HCT116 (cell line): ENCODE results near the gene CHN1. TPM values are rescaled to one million over a fixed set of nuclear protein-coding genes. Genes with fewer than 3 reads are reported as not detected.

ENCODE experiments used
- ATAC-seq: fragments of 200-7000 bp; cut with Tn5 transposase; 2 replicates; pipeline ENCODE4 v1.9.1; 2020; ENCODE audit warnings: mild to moderate bottlenecking, moderate library complexity
- BruUV-seq: library from RNA; stranded (reverse); fragments of 400-500 nt; replicated peaks from 2 replicates; lab custom pipeline; 2021; lab: Mats Ljungman, UMichigan
- CTCF ChIA-PET: fragments of 300-600 bp; sonication (Branson Sonifier 250); formaldehyde crosslinking; loops from one replicate; lab custom pipeline; 2021; ENCODE audit warnings: antibody characterized with exemption; lab: Charles Lee
- POLR2A ChIA-PET: fragments of 300-600, 350-600 bp; sonication (Branson Sonifier 250); formaldehyde crosslinking; loops from one replicate; lab custom pipeline; 2021; ENCODE audit warnings: antibody characterized with exemption; lab: Charles Lee
- RAD21 ChIA-PET, 2 experiments: fragments of 300-600 bp; sonication (Branson Sonifier 250); formaldehyde crosslinking; loops; one replicate each; lab custom pipeline; 2023; ENCODE audit warnings: low total read pairs in 2 of 2; ENCODE audit not compliant: uncharacterized antibody in 2 of 2, unreplicated experiment in 2 of 2, low non-redundant PET in 1 of 2; lab: Charles Lee
- DNase-seq: peaks from one replicate; pipeline ENCODE4 v3.0.0-alpha.2; 2010; ENCODE audit warnings: low read depth, low spot score
- H2AFZ ChIP-seq: fragments of 200-600 bp; shearing (Covaris generic), sonication (generic); 2 replicates; pipeline ENCODE4 v1.6.1; 2017; ENCODE audit warnings: low read depth, mixed run types, mixed read lengths, antibody characterized with exemption, low read length; ENCODE audit not compliant: poor library complexity, severe bottlenecking
- H3K27ac ChIP-seq: 2 replicates; pipeline ENCODE4 v1.5.1; 2012; ENCODE audit warnings: low read depth, low read length
- H3K27me3 ChIP-seq: fragments of 200-600 bp; sonication (generic); 2 replicates; pipeline ENCODE4 v1.6.1; 2016; ENCODE audit warnings: mixed run types, low read length, mixed read lengths; ENCODE audit not compliant: insufficient read depth
- H3K36me3 ChIP-seq, 2 experiments: fragments of 200-500 bp in 1 of 2; fragments of 200-600 bp in 1 of 2; sonication (Bioruptor generic) in 1 of 2; sonication (generic) in 1 of 2; 2 replicates each; pipeline versions ENCODE4 v1.5.1 to v1.6.1; 2014 to 2016; ENCODE audit warnings: low read length in 2 of 2, inconsistent platforms in 1 of 2, mixed read lengths in 1 of 2, mixed run types in 1 of 2; ENCODE audit not compliant: insufficient read depth in 2 of 2, control insufficient read depth in 1 of 2
- H3K4me1 ChIP-seq, 2 experiments: fragments of 200-600 bp in 1 of 2; sonication (generic) in 1 of 2; 2 replicates each; pipeline versions ENCODE4 v1.5.1 to v1.6.1; 2012 to 2017; ENCODE audit warnings: low read length in 2 of 2, inconsistent platforms in 1 of 2, mild to moderate bottlenecking in 1 of 2, mixed read lengths in 1 of 2, mixed run types in 1 of 2, moderate library complexity in 1 of 2; ENCODE audit not compliant: insufficient read depth in 2 of 2, control insufficient read depth in 1 of 2
- H3K4me2 ChIP-seq: fragments of 200-600 bp; sonication (generic); 2 replicates; pipeline ENCODE4 v1.6.1; 2017; ENCODE audit warnings: mixed run types, low read length, mixed read lengths
- H3K4me3 ChIP-seq, 2 experiments: fragments of 200-600 bp in 1 of 2; sonication (generic) in 1 of 2; replicated peaks in 1 of 2; 2 replicates each; pipeline ENCODE4 v1.5.1; 2011 to 2016; ENCODE audit warnings: low read length in 2 of 2, control low read depth in 1 of 2, low read depth in 1 of 2, mild to moderate bottlenecking in 1 of 2, mixed read lengths in 1 of 2, mixed run types in 1 of 2
- H3K79me2 ChIP-seq: fragments of 200-600 bp; sonication (generic); 2 replicates; pipeline ENCODE4 v1.6.1; 2017; ENCODE audit warnings: mild to moderate bottlenecking, mixed run types, low read length, moderate library complexity, mixed read lengths; ENCODE audit not compliant: insufficient read depth
- H3K9ac ChIP-seq: fragments of 200-600 bp; sonication (generic); 2 replicates; pipeline ENCODE4 v1.6.1; 2016; ENCODE audit warnings: low read length, mixed read lengths
- H3K9me2 ChIP-seq: fragments of 200-600 bp; sonication (generic), shearing (Covaris generic); 2 replicates; pipeline ENCODE4 v1.6.1; 2017; ENCODE audit warnings: mixed run types, mild to moderate bottlenecking, moderate library complexity; ENCODE audit not compliant: insufficient read depth
- H3K9me3 ChIP-seq, 2 experiments: fragments of 200-500 bp in 1 of 2; fragments of 200-600 bp in 1 of 2; sonication (Bioruptor generic) in 1 of 2; sonication (generic) in 1 of 2; 2 replicates each; pipeline ENCODE4 v1.6.1; 2014 to 2017; ENCODE audit warnings: low read length in 2 of 2, mixed read lengths in 2 of 2, inconsistent platforms in 1 of 2, low read depth in 1 of 2, mild to moderate bottlenecking in 1 of 2, mixed run types in 1 of 2, moderate library complexity in 1 of 2; ENCODE audit not compliant: control insufficient read depth in 1 of 2, insufficient read depth in 1 of 2
- H4K20me1 ChIP-seq: fragments of 200-600 bp; sonication (generic), shearing (Covaris generic); 2 replicates; pipeline ENCODE4 v1.6.1; 2017; ENCODE audit warnings: mixed run types, mild to moderate bottlenecking, moderate library complexity; ENCODE audit not compliant: insufficient read depth
- CBX3 ChIP-seq: IDR thresholded peaks from 2 replicates; pipeline ENCODE4 v1.6.1; 2012; ENCODE audit warnings: low read depth
- CEBPB ChIP-seq: IDR thresholded peaks from 2 replicates; pipeline ENCODE4 v1.6.1; 2012; ENCODE audit warnings: low read depth
- MAX ChIP-seq: IDR thresholded peaks from 2 replicates; pipeline ENCODE4 v1.6.1; 2012
- SIN3A ChIP-seq: IDR thresholded peaks from 2 replicates; pipeline ENCODE4 v1.6.1; 2012; ENCODE audit warnings: low read depth
- SP1 ChIP-seq: IDR thresholded peaks from 2 replicates; pipeline ENCODE4 v1.6.1; 2012; ENCODE audit warnings: low read depth
- YY1 ChIP-seq: IDR thresholded peaks from 2 replicates; pipeline ENCODE4 v1.6.1; 2011; ENCODE audit warnings: low read length, low read depth, moderate library complexity, mild to moderate bottlenecking; ENCODE audit not compliant: insufficient replicate concordance; ENCODE audit errors: extremely low read depth
- ZNF274 ChIP-seq: fragments of 200-500 bp; sonication (Bioruptor generic); IDR thresholded peaks from 2 replicates; pipeline ENCODE4 v1.6.1; 2014; ENCODE audit warnings: mild to moderate bottlenecking, low read depth, low read length, inconsistent platforms
- intact Hi-C: fragments of 100-400 bp; cut with micrococcal nuclease; formaldehyde crosslinking; loops from 2 replicates; pipeline ENCODE4 v1.10.0; 2022
- total RNA-seq: library from RNA; stranded (reverse); gene quantifications from one replicate; pipeline ENCODE4 v1.2.1, GENCODE V29; 2021; ENCODE audit not compliant: unreplicated experiment
- TF ChIP-seq, protein P1 (sequence below): IDR thresholded peaks from 2 replicates; pipeline ENCODE4 v1.6.1; 2012
- TF ChIP-seq, protein P2 (sequence below): IDR thresholded peaks from 2 replicates; pipeline ENCODE4 v1.6.1; 2012; ENCODE audit warnings: low read depth

The CHN1 gene
- total RNA-seq, 1 experiment from 2014 or later = 3.6 TPM

DNA sequence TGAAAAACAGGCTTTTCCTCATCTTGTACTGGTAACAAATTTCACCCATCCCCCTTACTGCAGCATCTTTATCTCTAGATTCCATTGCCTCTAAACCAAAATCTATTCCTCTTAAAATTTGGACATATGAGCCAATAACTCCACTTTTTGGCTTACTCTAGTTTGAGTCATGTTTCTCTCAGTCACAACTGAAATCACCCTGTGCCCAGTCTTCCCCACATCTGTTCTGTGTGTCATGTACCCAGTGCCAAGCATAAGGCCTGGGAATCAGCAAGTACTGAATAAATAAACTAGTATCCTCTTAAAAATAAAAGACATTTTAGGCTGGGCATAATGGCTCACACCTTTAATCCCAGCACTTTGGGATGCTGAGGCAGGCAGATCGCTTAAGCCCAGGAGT lies 20.8 kb upstream of the CHN1 start:
- no peaks in the 10 kb centered on the region for H3K79me2 ChIP-seq
- TF ChIP-seq, protein P1, sequence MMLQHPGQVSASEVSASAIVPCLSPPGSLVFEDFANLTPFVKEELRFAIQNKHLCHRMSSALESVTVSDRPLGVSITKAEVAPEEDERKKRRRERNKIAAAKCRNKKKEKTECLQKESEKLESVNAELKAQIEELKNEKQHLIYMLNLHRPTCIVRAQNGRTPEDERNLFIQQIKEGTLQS = no peak
- no peak for TF ChIP-seq SP1
- no peak for TF ChIP-seq CEBPB
- TF ChIP-seq CBX3 = no peak
- TF ChIP-seq, protein P2, sequence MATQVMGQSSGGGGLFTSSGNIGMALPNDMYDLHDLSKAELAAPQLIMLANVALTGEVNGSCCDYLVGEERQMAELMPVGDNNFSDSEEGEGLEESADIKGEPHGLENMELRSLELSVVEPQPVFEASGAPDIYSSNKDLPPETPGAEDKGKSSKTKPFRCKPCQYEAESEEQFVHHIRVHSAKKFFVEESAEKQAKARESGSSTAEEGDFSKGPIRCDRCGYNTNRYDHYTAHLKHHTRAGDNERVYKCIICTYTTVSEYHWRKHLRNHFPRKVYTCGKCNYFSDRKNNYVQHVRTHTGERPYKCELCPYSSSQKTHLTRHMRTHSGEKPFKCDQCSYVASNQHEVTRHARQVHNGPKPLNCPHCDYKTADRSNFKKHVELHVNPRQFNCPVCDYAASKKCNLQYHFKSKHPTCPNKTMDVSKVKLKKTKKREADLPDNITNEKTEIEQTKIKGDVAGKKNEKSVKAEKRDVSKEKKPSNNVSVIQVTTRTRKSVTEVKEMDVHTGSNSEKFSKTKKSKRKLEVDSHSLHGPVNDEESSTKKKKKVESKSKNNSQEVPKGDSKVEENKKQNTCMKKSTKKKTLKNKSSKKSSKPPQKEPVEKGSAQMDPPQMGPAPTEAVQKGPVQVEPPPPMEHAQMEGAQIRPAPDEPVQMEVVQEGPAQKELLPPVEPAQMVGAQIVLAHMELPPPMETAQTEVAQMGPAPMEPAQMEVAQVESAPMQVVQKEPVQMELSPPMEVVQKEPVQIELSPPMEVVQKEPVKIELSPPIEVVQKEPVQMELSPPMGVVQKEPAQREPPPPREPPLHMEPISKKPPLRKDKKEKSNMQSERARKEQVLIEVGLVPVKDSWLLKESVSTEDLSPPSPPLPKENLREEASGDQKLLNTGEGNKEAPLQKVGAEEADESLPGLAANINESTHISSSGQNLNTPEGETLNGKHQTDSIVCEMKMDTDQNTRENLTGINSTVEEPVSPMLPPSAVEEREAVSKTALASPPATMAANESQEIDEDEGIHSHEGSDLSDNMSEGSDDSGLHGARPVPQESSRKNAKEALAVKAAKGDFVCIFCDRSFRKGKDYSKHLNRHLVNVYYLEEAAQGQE = no peak
- TF ChIP-seq ZNF274 = no peak
- TF ChIP-seq SIN3A = no peak
- no peak for TF ChIP-seq MAX
- TF ChIP-seq YY1 = no peak
- DNase-seq = no peak
- H3K36me3 ChIP-seq = no peaks in the 10 kb centered on the region
- H3K9me2 ChIP-seq = no peaks in the 10 kb centered on the region
- H3K9ac ChIP-seq = no peak overlapping the region
- RAD21 ChIA-PET = no interaction called here
- no peaks in the 10 kb centered on the region for H3K9me3 ChIP-seq
- intact Hi-C loops = no loop called here
- no peaks in the 10 kb centered on the region for H3K27me3 ChIP-seq
- no TSS peak for BruUV-seq
- no peak overlapping the region for H3K4me2 ChIP-seq
- no peak overlapping the region for H2AFZ ChIP-seq
- ATAC-seq = no peak
- CTCF ChIA-PET = no interaction called here
- no peaks in the 10 kb centered on the region for H4K20me1 ChIP-seq
- no peak overlapping the region for H3K27ac ChIP-seq
- POLR2A ChIA-PET = no interaction called here
- no peak overlapping the region for H3K4me3 ChIP-seq
- no peaks in the 10 kb centered on the region for H3K4me1 ChIP-seq
